Stimulated activated CD8-positive, alpha-beta memory T cell treated with anti-CD3 and anti-CD28 coated beads, Interleukin-15, amount 100 ng/mL, for 24 hours (primary cell): ENCODE data around the gene PPM1E.
"Not testable (repeated sequence)": the region's sequence is repeated elsewhere in the genome, so short reads cannot be mapped to it uniquely, and the experiment has no call there.

Experiments used
- DNase-seq: peaks from one replicate; pipeline ENCODE4 v3.0.0-alpha.2; 2020; ENCODE audit warnings: low read depth

The PPM1E gene

GRCh38 chr17:58779446-58779845, 23.8 kb downstream of the PPM1E start:
- no peak for DNase-seq

- DNase-seq, result no peak
Measured at GRCh38 chr17:58783380-58783779, 27.7 kb downstream of the PPM1E start.

GRCh38 chr17:58785097-58785496, 29.4 kb downstream of the PPM1E start:
- DNase-seq, result no peak

GRCh38 chr17:58786586-58787295, 31.1 kb downstream of the PPM1E start:
- DNase-seq, result no peak

- DNase-seq, result no peak
Measured at GRCh38 chr17:58788199-58788598, 32.5 kb downstream of the PPM1E start.

- no peak for DNase-seq
Measured at GRCh38 chr17:58789160-58789559, 33.5 kb downstream of the PPM1E start.

GRCh38 chr17:58789831-58790230, 34.2 kb downstream of the PPM1E start:
- DNase-seq, result no peak

- not testable (repeated sequence) for DNase-seq
Measured at GRCh38 chr17:58794508-58794907, 38.9 kb downstream of the PPM1E start.

- no peak for DNase-seq
Measured at GRCh38 chr17:58802188-58802587, 46.5 kb downstream of the PPM1E start.

- DNase-seq, result no peak
Measured at GRCh38 chr17:58806046-58806445, 50.4 kb downstream of the PPM1E start.

- DNase-seq, result no peak
Measured at GRCh38 chr17:58808609-58809563, 53.2 kb downstream of the PPM1E start.

GRCh38 chr17:58809564-58809936, 53.9 kb downstream of the PPM1E start:
- DNase-seq, result no peak

- no peak for DNase-seq
Measured at GRCh38 chr17:58811290-58811689, 55.6 kb downstream of the PPM1E start.

- DNase-seq, result no peak
Measured at GRCh38 chr17:58813712-58814111, 58.1 kb downstream of the PPM1E start.

GRCh38 chr17:58818654-58819053, 63.0 kb downstream of the PPM1E start:
- DNase-seq, result no peak

- no peak for DNase-seq
Measured at GRCh38 chr17:58822148-58823050, 66.7 kb downstream of the PPM1E start.

GRCh38 chr17:58823051-58823525, 67.4 kb downstream of the PPM1E start:
- DNase-seq, result no peak

GRCh38 chr17:58829172-58829637, 73.6 kb downstream of the PPM1E start:
- DNase-seq, result no peak

GRCh38 chr17:58831780-58832179, 76.1 kb downstream of the PPM1E start:
- no peak for DNase-seq

GRCh38 chr17:58832514-58832913, 76.9 kb downstream of the PPM1E start:
- DNase-seq, result no peak

- no peak for DNase-seq
Measured at GRCh38 chr17:58837699-58838098, 82.0 kb downstream of the PPM1E start.
